DMS 273 (cell line): Measurements from ENCODE around the gene CRIM1.

Experiments
- DNase-seq: peaks from one replicate; lab custom pipeline; 2025; ENCODE audit not compliant: unreplicated experiment; lab: John Stamatoyannopoulos, UW

The CRIM1 gene

DNA sequence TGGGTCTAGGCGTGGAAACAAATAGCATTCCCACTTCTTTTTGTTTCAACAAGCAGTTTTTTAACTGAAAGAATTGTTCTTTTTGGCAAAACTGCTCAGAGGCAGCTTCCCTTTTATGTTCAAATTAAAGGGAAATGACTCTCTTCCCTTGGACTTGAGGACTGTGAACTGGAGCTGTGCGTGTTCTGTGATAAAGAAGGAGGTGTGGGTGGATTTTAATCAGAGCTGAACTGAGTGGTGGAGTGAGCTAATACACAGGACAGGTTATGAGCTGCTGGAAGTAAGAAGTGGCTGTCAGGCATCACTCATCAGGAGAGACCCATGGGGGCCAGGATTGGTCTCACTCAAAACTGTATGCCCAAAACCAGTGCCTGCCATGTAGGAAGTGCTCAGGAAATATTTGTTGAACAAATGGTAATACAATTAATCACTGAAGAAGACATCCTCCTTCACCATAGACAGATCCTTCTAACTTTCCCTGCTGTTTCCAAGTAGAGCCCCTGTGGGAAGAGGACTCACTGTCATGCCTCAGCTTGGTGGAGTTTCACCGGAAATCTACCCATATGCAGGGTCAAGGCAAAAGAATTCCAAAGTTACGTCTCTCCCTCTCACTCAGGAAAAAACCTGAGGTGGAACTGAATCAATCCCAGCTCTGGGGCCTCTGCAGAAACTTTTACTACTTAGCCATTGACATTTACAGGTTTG is 186.5 kb downstream of the CRIM1 start:
- no peak for DNase-seq

DNA sequence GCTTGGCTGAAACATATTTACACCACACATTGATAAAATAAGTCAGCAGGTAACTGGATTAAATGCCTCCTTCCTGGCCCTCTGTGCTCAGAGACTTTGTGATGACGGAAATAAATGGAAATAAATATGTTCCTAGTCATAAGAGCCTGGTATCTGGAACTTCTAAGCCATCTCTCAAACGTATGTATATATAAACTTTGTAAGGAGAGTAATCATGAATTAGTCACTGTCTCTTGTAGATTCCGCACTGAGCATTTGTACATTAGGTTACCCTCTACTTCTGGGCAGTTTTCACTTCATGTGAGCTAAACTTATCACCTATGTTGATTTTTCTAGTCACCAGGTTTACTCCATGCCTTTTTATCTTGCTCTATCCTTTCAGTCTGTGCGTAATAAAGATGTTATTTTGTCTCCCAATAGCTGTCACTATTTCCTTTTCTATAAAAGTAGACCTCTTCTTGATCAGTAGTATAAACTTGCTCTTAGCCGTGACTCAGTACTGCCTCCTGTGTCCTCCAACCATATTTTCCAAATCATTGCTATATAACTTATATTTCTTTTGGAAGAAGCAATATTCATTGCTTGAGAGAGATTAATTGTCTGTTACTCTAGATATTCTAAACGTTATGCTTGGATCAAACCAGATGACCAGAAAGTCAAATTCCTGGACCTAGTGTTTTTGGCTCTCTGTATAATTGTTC is 189.2 kb downstream of the CRIM1 start:
- no peak for DNase-seq

DNA sequence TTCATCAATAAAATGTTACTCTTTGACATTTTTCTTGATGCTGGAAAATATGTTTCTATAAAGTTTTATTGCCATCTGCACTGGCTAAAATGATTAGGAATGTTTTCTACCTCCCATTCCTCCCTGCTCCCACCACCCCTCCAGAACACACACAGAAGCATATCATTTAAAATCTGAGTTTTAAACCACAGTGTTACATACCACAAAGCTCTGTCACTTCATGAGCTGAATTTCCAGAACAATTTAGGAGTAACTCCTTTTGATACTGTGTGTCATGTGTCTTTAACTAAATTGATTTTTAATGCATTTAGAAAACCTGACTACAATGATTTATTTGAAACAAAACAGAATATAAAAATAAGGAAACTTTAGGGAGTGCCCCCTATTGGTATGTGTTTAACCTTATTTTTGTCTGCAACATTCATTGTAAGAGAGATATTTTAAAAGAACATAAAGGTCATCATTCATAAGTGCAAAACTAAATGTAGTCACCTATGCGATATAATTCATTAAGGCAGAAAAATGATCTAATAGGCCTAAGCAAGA is 190.4 kb downstream of the CRIM1 start:
- DNase-seq = no peak

DNA sequence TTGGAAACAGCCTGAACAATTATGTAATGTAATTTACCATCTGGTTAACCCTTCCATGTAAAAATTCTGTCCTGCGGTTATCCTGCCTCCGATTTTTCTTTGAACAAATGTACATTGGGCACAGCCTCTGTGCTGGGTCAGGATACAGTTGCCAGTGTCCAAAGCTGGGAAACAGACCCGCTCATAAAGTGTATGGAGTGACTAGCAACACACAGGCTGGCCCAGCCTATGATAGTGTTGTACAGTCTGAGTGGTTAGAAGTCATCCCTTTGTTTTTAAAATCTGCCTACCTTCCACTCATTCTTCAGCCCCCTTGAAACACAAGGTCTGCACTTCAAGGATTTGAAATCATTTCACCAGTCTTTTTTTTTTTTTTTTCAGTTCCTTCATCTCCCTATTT is 192.3 kb downstream of the CRIM1 start:
- DNase-seq = no peak

DNA sequence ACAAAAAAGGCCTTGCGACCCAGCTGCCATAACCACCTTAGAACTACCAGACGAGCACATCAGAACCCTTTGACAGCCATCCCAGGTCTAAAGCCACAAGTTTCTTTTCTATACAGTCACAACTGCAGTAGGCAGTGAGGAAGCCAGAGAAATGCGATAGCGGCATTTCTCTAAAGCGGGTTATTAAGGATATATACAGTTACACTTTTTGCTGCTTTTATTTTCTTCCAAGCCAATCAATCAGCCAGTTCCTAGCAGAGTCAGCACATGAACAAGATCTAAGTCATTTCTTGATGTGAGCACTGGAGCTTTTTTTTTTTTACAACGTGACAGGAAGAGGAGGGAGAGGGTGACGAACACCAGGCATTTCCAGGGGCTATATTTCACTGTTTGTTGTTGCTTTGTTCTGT is 193.6 kb downstream of the CRIM1 start:
- DNase-seq = no peak

DNA sequence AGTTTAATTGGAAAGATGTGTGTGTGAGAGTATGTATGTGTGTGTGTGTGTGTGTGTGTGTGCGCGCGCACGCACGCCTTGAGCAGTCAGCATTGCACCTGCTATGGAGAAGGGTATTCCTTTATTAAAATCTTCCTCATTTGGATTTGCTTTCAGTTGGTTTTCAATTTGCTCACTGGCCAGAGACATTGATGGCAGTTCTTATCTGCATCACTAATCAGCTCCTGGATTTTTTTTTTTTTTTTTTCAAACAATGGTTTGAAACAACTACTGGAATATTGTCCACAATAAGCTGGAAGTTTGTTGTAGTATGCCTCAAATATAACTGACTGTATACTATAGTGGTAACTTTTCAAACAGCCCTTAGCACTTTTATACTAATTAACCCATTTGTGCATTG is 194.4 kb downstream of the CRIM1 start:
- DNase-seq = no peak

DNA sequence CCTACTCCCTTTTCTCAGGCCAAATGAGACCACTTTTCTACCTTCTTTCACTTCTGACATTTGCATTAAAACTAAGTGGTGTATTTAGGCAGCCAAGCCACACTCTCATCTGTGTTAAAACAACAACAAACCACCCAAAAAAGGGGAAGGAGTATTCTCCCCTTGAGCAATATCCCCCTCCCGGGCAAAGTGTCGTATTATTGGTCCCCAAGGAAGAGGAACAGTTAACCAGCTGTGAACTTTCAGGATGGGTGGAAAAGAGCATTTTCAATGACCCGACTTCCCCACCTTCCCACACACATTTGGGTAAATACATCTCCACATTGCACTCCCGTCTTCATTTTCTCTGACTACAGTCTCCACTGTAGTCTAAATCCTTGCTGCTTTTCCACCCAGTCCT is 198.1 kb downstream of the CRIM1 start:
- DNase-seq = no peak

DNA sequence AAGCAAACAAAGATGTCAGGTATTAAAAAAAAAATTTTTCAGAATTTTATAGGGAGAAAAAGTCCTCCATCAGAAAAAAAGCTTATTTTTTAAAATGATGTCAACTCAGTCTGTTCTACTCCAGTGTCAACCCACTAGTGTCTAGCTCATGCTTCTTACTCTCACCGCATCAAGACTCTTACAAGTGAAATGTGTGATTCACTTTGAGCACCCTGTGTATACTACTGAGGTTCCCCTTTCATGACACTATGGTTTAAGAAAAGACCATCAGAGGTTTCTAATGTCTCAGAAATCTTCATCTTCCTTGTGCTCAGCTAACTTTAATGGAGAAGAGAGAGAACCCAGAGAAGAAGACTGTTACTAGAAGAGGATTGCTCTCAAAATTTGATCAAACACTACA is 199.0 kb downstream of the CRIM1 start:
- no peak for DNase-seq

DNA sequence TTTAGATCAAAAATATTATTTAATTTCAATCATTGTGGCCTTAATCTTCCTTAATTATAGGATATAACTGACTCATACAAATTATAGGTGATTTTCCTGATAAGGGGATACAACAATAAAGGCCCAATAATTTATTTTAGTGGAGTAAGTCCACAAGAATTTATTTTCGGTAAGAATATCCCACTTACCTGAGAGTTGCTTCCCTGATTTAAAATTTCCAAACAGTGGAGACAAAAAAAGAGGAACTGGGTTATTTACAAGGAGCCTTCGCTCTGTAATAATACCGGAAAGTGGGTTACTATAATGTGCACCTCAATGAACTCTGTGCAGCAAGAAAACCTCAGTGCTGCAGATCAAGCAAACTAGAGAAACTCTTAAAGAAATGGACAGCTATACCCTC is 200.2 kb downstream of the CRIM1 start:
- no peak for DNase-seq

DNA sequence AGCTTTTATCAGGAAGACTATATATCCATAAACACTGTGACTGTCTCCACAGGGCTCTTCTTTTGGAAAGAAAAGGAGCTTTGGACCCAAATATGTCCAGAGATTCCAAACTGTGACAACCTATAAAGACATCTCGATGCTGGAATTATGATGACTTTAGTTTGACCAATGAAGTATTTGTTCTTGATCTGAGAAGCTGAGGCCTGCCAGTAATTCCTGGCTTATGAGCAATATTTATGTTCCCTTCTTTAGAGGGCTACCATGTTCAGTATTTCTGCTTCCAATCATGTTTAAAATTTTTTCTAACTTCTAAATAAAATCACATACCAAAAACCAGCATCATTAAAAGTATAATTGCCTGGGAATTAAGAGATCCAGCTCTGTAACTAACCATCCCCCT is 201.3 kb downstream of the CRIM1 start:
- DNase-seq = no peak

DNA sequence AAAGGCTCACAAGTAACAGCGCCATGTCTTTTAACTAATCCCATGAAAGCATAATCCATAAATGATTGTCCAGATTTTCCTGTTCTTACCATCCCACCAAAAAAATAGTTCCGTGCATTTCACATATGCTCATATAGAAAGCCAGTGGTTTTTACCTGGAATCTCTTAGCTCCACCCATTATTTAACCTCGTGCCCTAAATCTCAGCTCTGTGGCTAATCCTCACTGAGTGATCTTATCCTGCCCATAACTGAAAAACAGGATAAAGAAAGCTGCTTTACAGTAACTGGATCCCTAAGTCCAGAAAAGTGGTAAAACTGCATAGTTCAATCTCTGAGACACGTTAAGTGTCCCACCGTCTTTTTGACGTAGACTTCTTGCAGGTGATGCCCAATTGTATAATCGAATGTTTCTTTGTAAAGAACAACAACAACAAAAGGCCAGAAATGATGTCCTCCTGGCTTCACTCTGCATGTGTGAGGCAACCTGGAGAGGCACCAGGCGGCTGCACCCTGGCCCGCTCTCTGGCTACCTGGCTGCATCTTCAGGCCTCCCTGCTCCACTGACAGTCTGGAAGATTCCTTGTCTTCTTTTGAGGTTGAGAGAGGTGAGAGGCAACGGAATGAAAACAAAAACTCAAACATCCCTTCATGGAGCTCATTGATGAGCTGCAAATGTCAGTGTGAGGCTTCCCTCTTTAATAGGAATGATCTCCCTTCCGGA is 203.8 kb downstream of the CRIM1 start:
- no peak for DNase-seq

DNA sequence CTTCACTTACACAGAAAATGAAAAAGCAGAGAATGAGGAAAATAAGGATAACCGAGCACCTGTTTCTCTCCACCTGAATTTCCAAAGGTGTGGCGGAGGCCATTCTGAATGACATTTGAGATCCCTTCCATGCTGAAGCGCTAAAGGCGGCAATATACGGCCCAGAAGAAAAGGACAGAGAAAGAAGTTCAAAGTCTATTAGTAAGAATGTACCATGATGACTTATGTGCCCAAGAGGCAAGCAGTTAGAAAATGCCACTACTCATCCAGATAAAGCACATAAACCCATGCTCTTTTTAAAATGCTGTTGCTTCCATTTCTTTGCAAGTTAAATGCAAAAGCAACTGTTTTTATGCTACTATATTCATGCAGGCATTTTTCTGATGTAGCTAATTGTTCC is 205.1 kb downstream of the CRIM1 start:
- DNase-seq = no peak

DNA sequence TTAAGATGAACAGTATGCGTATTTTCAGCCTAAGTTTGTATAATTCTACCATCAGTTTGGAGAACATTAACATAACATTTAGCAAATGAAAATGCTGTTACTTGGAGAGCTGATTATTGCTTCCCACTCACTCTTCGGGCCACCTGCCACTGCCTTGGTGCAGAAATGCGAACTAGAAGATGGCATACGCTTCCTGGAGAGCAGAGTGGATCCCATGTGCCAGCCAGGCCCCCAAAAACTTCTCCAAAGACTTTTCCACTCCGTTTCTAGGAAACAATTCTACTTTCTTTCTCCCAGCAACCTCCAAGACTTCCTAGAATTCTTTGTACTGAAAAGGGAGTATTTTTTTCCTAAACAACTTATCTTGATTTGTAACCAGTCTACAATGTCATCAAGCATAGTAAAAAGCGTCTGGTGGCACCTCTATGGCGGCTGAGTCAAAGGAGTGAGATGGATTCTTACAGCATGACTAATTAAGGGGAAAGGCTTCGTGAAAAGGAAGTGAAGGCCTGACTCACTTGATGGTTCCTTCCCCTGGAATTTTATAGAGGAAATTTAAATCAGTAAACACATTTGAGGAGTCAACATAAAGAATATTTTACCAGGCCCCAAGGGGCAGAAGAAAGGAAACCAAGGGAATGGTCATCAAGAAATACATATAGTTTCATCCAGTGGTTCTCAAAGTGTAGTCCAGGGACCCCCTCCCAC is 205.8 kb downstream of the CRIM1 start:
- no peak for DNase-seq

DNA sequence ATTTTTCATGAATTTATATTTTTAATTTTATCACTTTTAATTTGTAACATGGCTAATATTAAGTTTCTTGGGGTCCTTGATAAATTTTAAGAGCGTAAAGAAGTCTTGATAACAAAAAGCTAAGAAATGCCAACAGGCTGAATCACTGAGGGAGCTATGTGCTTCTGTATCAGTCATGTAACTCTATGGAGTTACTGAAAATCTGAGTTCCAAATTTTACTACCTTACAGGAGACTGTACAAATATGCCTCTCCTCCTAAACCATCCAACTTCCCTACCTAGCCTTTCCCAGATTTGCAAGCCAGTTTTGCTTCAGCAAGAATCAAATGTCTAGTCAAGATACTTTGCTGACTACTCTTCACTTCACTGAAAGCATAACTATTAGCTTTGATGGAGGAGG is 206.7 kb downstream of the CRIM1 start:
- DNase-seq = no peak

DNA sequence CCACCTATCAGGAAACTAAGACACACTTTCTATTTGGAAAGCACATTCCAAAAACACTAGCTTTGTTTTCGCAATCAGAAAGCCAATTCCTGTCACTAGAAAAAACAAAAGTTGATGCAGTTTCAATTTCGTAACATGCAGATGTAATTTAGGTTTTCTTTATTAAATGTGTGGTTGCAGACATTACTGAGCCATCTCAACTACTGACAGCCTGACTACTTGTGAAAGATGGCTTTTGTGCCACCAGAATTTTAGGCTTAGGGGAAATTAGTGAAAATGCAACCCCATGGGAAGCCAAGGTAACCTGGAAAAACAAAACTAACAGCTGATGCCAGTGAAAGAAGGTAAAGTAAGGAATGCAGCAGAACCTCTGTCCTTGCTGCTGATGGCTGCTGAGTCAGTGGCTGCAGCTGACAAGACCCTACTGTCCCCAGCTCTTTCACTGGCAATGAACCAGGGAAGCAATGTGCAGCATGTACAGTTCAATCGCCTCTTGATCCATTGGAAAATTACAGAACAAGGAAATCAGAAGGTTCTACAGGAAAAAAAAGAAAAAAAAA is 207.5 kb downstream of the CRIM1 start:
- no peak for DNase-seq

DNA sequence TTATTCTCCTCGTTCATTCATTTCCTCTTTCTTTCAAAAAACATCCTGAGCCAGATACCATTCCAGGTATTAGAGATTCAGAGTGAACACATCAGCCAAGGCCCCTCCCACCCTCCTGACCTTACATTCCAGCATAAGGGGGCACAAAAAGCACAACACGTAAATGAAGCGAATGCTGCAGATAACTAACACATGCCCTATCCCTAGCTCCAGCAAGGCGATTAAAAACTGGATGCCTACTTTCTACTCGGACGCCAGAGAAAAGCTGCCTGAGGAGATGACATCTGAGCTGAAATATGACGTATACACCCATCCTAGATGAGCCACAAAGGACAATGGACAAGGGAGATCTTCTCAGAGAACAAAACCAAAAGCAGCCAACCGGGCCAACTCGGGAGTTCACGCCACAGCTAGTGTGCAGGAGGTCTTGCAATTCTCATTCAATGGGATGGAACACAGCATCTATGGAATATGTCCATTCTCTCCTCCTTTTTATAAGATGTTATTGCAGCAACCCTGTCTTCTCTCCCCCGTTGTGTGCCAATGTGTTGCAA is 208.9 kb downstream of the CRIM1 start:
- no peak for DNase-seq

DNA sequence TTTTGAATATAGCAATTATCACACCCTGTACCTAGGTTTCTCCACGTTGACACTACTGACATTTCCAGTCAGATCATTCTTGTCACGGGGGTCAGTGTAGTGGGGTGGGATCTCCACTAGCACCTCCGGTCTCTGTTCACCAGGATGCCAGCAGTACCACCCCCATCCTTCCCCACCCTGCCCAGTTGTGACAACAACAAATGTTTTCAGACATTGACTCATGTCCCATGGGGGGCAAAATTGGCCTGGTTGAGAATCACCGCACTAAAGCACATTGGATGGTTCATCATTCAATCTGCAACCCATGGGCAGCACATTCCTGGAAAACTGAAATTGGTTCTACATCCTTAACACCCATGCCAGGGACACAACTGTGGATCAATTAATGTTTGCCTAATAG is 210.1 kb downstream of the CRIM1 start:
- DNase-seq = no peak

DNA sequence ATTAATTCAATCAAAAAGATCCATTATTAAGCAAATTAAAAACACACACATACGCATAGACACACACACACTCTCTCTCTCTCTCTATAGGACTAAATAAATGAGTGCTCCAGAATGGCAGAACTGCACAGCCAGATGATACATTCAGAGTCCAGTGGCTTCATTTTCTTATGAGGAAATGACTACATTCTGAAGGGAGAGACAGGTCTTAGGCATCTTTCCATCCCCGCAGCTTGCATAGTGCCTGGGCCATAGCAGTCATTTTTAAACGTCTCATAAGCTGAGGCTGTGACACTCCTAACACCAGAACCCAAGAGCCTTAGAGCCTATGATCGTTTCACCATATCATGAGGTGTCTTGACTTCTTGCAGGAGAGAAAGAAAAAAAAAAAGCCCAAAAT is 211.3 kb downstream of the CRIM1 start:
- DNase-seq = no peak

DNA sequence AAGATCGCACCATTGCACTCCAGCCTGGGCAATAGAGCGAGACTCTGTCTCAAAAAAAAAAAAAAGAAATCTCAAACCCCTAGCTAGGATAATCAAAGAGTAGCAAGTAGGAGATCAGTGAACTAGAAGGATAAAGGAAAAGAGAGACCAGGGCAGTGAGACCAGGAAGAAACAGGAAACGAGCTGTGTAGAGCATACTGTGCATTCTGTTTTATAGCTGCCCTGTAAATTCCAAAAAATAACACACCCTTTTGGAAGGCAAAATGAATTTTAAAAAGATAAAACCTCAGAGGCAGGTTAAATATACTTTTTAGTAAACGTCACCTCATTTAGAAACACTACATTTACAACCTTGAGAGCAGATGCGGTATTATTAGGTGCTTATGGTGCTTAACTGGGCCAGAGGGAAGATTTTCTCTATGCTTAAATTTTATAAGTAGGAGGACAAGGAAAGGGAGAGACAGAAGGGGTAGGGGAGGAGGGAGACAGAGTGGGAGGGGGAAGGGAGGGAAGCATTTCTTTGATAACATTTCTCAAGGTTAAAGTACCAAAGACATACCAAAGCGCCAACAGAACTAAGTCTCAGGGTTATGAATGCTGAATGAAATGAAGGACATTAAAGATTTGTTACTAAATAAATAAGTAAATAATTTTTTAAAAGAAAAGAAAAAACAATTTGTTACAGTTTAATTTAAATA is 212.3 kb downstream of the CRIM1 start:
- DNase-seq = no peak
